Measurements from ENCODE around the gene TUBA4B. TPM values are rescaled to one million over a fixed set of nuclear protein-coding genes. Genes with fewer than 3 reads are reported as not detected.

TUBA4B gene
- total RNA-seq, 1 donor from 2014 or later = not detected

- H3K4me3 Mint-ChIP-seq (ENCODE audit: low read depth) = no peak overlapping the region
- intact Hi-C loops (cut with micrococcal nuclease) = no loop called here
- H3K27ac Mint-ChIP-seq = no peak overlapping the region
- H3K9me3 Mint-ChIP-seq = no peaks in the 10 kb centered on the region
- no peaks in the 10 kb centered on the region for H3K36me3 Mint-ChIP-seq (ENCODE audit: low read depth)
- H3K27me3 Mint-ChIP-seq (ENCODE audit: low read depth) = peaks cover 13% of the 10 kb centered on the region
- no peak for DNase-seq (ENCODE audit: low spot score)
- H3K4me1 Mint-ChIP-seq (ENCODE audit: low read depth) = no peaks in the 10 kb centered on the region
These were observed 8.2 kb downstream of the TUBA4B start for GRCh38 chr2:219261024-219261855.

- H3K27me3 Mint-ChIP-seq (ENCODE audit: low read depth) = peaks cover 4% of the 10 kb centered on the region
- H3K27ac Mint-ChIP-seq = no peak overlapping the region
- no peak overlapping the region for H3K4me3 Mint-ChIP-seq (ENCODE audit: low read depth)
- no peaks in the 10 kb centered on the region for H3K4me1 Mint-ChIP-seq (ENCODE audit: low read depth)
- no peaks in the 10 kb centered on the region for H3K36me3 Mint-ChIP-seq (ENCODE audit: low read depth)
- intact Hi-C loops (cut with micrococcal nuclease) = no loop called here
- H3K9me3 Mint-ChIP-seq = no peaks in the 10 kb centered on the region
- no peak for DNase-seq (ENCODE audit: low spot score)
These were observed 13.2 kb downstream of the TUBA4B start for GRCh38 chr2:219266232-219266631.

DNA sequence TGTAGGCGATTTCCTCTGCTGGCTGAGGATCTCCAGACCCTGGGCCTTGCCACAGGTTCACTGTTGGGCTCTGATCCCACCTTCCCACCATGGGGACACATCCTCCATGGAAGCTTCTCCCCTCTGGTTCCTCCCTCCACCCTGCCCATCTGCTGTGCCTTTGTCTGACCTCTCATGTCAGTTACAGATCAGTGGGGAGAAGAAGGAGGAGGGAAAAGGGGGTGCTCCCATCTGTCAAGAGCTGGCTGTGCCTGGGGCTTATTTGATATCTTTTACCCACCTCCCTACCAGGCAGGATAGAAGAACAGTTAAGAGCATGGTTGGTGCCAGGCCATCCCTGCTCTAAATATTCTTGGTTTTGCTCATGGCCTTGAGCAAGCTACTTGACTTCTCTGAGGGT is 13.8 kb downstream of the TUBA4B start:
- Mint-ChIP-seq H3K36me3 (ENCODE audit: low read depth) (no peaks in the 10 kb centered on the region), H3K9me3 (no peaks in the 10 kb centered on the region), H3K27ac (no peak overlapping the region), H3K27me3 (ENCODE audit: low read depth) (peaks cover 2% of the 10 kb centered on the region), H3K4me3 (ENCODE audit: low read depth) (no peak overlapping the region), H3K4me1 (ENCODE audit: low read depth) (no peaks in the 10 kb centered on the region)
- DNase-seq (ENCODE audit: low spot score) = no peak
- intact Hi-C loops (cut with micrococcal nuclease) = no loop called here

DNA sequence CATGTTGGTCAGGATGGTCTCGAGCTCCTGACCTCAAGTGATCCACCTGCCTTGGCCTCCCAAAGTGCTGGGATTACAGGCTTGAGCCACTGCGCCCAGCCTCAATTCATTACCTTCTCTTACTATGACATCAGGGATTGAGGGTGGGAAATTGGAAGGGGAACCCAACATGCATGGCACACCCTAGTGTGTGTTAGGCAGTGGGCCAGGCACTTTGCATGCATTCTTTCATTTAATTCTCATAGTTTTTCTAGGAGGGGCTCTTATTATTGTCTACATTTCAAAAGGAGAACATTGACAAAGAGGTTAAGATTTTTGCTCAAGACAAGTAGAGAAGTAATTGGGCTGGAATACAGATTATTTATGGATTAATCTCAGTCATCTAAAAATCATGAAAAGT is 15.3 kb downstream of the TUBA4B start:
- no peak for DNase-seq (ENCODE audit: low spot score)
- intact Hi-C loops (cut with micrococcal nuclease) = no loop called here
- Mint-ChIP-seq H3K4me3 (ENCODE audit: low read depth) (no peak overlapping the region), H3K27me3 (ENCODE audit: low read depth) (peaks cover 2% of the 10 kb centered on the region), H3K36me3 (ENCODE audit: low read depth) (no peaks in the 10 kb centered on the region), H3K4me1 (ENCODE audit: low read depth) (peaks cover 2% of the 10 kb centered on the region), H3K9me3 (no peaks in the 10 kb centered on the region), H3K27ac (no peak overlapping the region)

GRCh38 chr2:219269362-219270054 is 16.5 kb downstream of the TUBA4B start:
- Mint-ChIP-seq H3K27ac (no peak overlapping the region), H3K4me3 (ENCODE audit: low read depth) (no peak overlapping the region), H3K36me3 (ENCODE audit: low read depth) (no peaks in the 10 kb centered on the region), H3K27me3 (ENCODE audit: low read depth) (peaks cover 2% of the 10 kb centered on the region), H3K9me3 (no peaks in the 10 kb centered on the region), H3K4me1 (ENCODE audit: low read depth) (peaks cover 2% of the 10 kb centered on the region)
- DNase-seq (ENCODE audit: low spot score) = no peak
- intact Hi-C loops (cut with micrococcal nuclease) = no loop called here

DNA sequence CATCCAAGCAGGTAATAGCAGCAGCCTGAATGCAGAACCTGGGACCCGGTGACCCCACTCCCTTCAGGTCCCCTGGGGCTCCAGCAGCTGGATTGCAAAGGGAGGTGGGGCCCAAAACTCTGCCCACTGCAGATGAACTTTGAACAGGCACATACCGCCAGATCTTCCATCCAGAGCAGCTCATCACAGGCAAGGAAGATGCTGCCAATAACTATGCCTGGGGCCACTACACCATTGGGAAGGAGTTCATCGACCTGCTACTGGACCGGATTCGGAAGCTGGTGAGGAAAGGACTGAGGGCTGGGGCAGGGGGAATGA is 17.0 kb downstream of the TUBA4B start:
- DNase-seq (ENCODE audit: low spot score) = no peak
- H3K27ac Mint-ChIP-seq = no peak overlapping the region
- no peaks in the 10 kb centered on the region for H3K36me3 Mint-ChIP-seq (ENCODE audit: low read depth)
- H3K4me1 Mint-ChIP-seq (ENCODE audit: low read depth) = peaks cover 2% of the 10 kb centered on the region
- no peak overlapping the region for H3K4me3 Mint-ChIP-seq (ENCODE audit: low read depth)
- intact Hi-C loops (cut with micrococcal nuclease) = no loop called here
- peaks cover 5% of the 10 kb centered on the region for H3K27me3 Mint-ChIP-seq (ENCODE audit: low read depth)
- no peaks in the 10 kb centered on the region for H3K9me3 Mint-ChIP-seq

GRCh38 chr2:219271021-219271420 is 18.0 kb downstream of the TUBA4B start:
- H3K4me1 Mint-ChIP-seq (ENCODE audit: low read depth) = peaks cover 2% of the 10 kb centered on the region
- intact Hi-C loops (cut with micrococcal nuclease) = no loop called here
- no peak overlapping the region for H3K27ac Mint-ChIP-seq
- H3K9me3 Mint-ChIP-seq = no peaks in the 10 kb centered on the region
- H3K4me3 Mint-ChIP-seq (ENCODE audit: low read depth) = no peak overlapping the region
- H3K36me3 Mint-ChIP-seq (ENCODE audit: low read depth) = no peaks in the 10 kb centered on the region
- DNase-seq (ENCODE audit: low spot score) = no peak
- peaks cover 5% of the 10 kb centered on the region for H3K27me3 Mint-ChIP-seq (ENCODE audit: low read depth)

DNA sequence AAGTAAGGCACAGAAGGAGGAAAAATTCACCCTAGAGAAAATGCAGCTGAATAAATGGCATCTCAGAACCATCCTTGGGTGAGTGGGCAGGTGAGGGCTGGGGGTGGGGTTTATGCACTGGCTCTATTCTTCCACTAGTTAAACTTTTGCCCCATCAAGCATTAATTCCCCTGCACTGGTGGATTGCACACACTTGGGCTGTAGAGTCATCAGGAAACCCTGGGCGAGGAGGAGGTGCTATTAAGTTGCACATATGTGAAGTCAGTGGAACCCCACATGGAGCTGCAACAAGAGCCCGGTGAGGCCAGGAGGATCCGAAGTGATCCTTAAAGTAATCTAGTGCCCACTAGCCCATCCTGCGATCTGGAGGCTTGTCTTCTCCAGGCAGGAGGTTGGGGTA is 19.3 kb downstream of the TUBA4B start:
- Mint-ChIP-seq H3K4me3 (ENCODE audit: low read depth) (no peak overlapping the region), H3K9me3 (no peaks in the 10 kb centered on the region), H3K36me3 (ENCODE audit: low read depth) (no peaks in the 10 kb centered on the region), H3K4me1 (ENCODE audit: low read depth) (peaks cover 6% of the 10 kb centered on the region), H3K27me3 (ENCODE audit: low read depth) (peaks cover 5% of the 10 kb centered on the region), H3K27ac (no peak overlapping the region)
- no peak for DNase-seq (ENCODE audit: low spot score)
- intact Hi-C loops (cut with micrococcal nuclease) = no loop called here

GRCh38 chr2:219272995-219273394 is 20.0 kb downstream of the TUBA4B start:
- H3K27ac Mint-ChIP-seq = no peak overlapping the region
- intact Hi-C loops (cut with micrococcal nuclease) = no loop called here
- DNase-seq (ENCODE audit: low spot score) = no peak
- peaks cover 12% of the 10 kb centered on the region for H3K4me1 Mint-ChIP-seq (ENCODE audit: low read depth)
- H3K4me3 Mint-ChIP-seq (ENCODE audit: low read depth) = no peak overlapping the region
- H3K36me3 Mint-ChIP-seq (ENCODE audit: low read depth) = no peaks in the 10 kb centered on the region
- H3K27me3 Mint-ChIP-seq (ENCODE audit: low read depth) = peaks cover 5% of the 10 kb centered on the region
- no peaks in the 10 kb centered on the region for H3K9me3 Mint-ChIP-seq

- Mint-ChIP-seq H3K27ac (no peak overlapping the region), H3K9me3 (no peaks in the 10 kb centered on the region), H3K4me3 (ENCODE audit: low read depth) (no peak overlapping the region), H3K36me3 (ENCODE audit: low read depth) (no peaks in the 10 kb centered on the region), H3K4me1 (ENCODE audit: low read depth) (peaks cover 22% of the 10 kb centered on the region), H3K27me3 (ENCODE audit: low read depth) (peaks cover 5% of the 10 kb centered on the region)
- intact Hi-C loops (cut with micrococcal nuclease) = no loop called here
- DNase-seq (ENCODE audit: low spot score) = no peak
These were observed 20.9 kb downstream of the TUBA4B start for GRCh38 chr2:219273937-219274336.

- Mint-ChIP-seq H3K4me3 (ENCODE audit: low read depth) (no peak overlapping the region), H3K36me3 (ENCODE audit: low read depth) (no peaks in the 10 kb centered on the region), H3K4me1 (ENCODE audit: low read depth) (peaks cover 22% of the 10 kb centered on the region), H3K27me3 (ENCODE audit: low read depth) (peaks cover 5% of the 10 kb centered on the region), H3K27ac (no peak overlapping the region), H3K9me3 (no peaks in the 10 kb centered on the region)
- intact Hi-C loops (cut with micrococcal nuclease) = no loop called here
- no peak for DNase-seq (ENCODE audit: low spot score)
These were observed 21.4 kb downstream of the TUBA4B start for GRCh38 chr2:219274361-219274921.

- peaks cover 3% of the 10 kb centered on the region for H3K27me3 Mint-ChIP-seq (ENCODE audit: low read depth)
- DNase-seq (ENCODE audit: low spot score) = peak; percentile 64
- H3K4me1 Mint-ChIP-seq (ENCODE audit: low read depth) = peaks cover 38% of the 10 kb centered on the region
- peak overlapping the region; percentile 68 for H3K4me3 Mint-ChIP-seq (ENCODE audit: low read depth)
- peak overlapping the region; percentile 91 for H3K27ac Mint-ChIP-seq
- H3K9me3 Mint-ChIP-seq = no peaks in the 10 kb centered on the region
- intact Hi-C loops (cut with micrococcal nuclease) = loop anchor here (2.0 kb wide), 2 partner anchors 59 to 75 kb away; partner anchors contain the start of gene ABCB6
- peaks cover 23% of the 10 kb centered on the region for H3K36me3 Mint-ChIP-seq (ENCODE audit: low read depth)
These were observed 24.9 kb downstream of the TUBA4B start for GRCh38 chr2:219277703-219278654.
